Sigmoid colon (tissue), 4 donors: ENCODE measurements around the gene NTRK3.

Experiments
- CTCF ChIP-seq, 4 experiments: fragments of 450-650 bp in 3 of 4; fragments of 200-600 bp in 1 of 4; IDR thresholded peaks; one replicate each; pipeline ENCODE4 v1.5.1; 2016 to 2019; ENCODE audit warnings: antibody characterized with exemption in 4 of 4, mild to moderate bottlenecking in 3 of 4, moderate library complexity in 2 of 4
- POLR2AphosphoS5 ChIP-seq, 4 donors: sonication (generic); formaldehyde crosslinking; IDR thresholded peaks; one replicate each; pipeline ENCODE4 v1.6.1; 2017; ENCODE audit warnings: antibody characterized with exemption in 4 of 4

- no peak for TF ChIP-seq CTCF (IDR thresholded peaks at IDR 0.05)
- no peak for TF ChIP-seq POLR2AphosphoS5 (IDR thresholded peaks at IDR 0.05)
These were observed 43.0 kb upstream of the NTRK3 start for GRCh38 chr15:88299497-88299896.
